SU-DHL-6 (cell line): Measurements from ENCODE around the gene TFEB.

ENCODE experiments used
- EZH2phosphoT487 ChIP-seq: fragments of 200-600 bp; sonication (generic), shearing (Covaris generic); conservative IDR thresholded peaks from 2 replicates; pipeline ENCODE4 v1.6.1; 2018; ENCODE audit warnings: mild to moderate bottlenecking, antibody characterized with exemption, low read length, moderate library complexity, mixed read lengths
- TF ChIP-seq, protein P1 (sequence below): fragments of 200-600 bp; sonication (generic); IDR thresholded peaks from one replicate; pipeline ENCODE4 v1.5.1; 2017; ENCODE audit warnings: antibody characterized with exemption, mild to moderate bottlenecking, low read length, moderate library complexity; ENCODE audit not compliant: insufficient read depth, poor library complexity, severe bottlenecking

DNA sequence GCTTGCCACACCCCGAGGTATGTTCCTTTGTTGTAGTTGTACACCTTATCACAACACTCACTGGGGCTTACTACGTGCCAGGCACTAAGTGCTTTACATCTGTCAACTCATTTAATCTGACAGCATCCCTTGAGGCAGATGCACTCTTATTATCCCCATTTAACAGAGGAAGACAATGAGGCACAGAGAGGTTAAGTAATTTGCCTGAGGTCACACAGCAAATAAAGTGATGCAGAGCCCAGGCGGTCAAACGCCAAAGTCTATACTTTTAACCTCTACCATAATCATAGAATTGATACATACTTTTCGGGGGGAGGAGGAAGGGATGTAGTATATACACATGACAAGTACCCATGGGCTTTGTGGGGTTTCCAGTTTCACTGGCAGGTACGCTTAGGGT lies 59.4 kb downstream of the TFEB start:
- TF ChIP-seq, protein P1, sequence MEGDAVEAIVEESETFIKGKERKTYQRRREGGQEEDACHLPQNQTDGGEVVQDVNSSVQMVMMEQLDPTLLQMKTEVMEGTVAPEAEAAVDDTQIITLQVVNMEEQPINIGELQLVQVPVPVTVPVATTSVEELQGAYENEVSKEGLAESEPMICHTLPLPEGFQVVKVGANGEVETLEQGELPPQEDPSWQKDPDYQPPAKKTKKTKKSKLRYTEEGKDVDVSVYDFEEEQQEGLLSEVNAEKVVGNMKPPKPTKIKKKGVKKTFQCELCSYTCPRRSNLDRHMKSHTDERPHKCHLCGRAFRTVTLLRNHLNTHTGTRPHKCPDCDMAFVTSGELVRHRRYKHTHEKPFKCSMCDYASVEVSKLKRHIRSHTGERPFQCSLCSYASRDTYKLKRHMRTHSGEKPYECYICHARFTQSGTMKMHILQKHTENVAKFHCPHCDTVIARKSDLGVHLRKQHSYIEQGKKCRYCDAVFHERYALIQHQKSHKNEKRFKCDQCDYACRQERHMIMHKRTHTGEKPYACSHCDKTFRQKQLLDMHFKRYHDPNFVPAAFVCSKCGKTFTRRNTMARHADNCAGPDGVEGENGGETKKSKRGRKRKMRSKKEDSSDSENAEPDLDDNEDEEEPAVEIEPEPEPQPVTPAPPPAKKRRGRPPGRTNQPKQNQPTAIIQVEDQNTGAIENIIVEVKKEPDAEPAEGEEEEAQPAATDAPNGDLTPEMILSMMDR, result no peak
- TF ChIP-seq EZH2phosphoT487, result no peak
